ENCODE measurements around the gene MTHFD1L.

MTHFD1L gene

DNA sequence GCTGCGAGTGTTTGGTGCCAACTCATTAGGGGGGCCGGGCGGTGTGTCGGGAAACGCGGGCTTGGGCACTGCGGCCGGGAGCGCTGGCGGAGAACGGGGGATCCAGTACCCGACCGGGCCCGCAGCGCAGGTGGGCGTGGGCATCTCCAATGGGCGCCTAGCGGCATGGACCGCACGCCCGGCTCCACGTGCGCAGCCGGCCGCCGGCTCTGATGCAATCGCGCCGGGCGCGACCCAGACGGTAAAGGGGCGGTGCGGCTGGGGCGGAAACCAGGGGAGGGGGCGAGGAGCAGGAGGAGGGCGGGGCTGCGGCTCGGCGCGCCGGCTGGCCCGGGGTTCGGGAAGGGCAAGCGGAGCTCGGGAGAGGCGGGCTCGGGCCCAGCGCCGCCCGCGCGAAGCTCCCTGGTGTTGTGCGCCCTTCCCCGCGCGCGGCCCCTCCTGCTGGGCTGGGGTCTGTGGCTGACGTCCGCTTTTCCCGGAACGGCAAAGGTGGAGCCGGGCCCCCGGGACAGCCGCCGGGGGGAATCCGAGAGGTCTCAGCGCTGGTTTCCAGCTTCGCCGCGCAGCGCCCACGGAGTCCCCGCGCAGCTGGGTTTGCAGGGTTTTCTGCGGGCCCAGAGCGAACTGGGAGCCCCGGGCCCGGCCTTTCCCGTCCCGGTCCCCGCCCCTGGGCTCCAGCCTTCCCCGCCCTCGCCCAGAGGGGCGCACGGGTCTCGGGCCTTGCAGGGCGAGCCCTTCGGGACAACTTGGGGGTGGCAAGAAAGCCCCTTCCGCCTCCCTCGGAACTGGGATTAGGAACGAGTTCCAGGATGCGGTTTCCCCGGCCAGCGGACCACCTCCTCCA is 867 bp downstream of the MTHFD1L start:
- DNase-seq = peak; percentile 64 to 79

- DNase-seq = no peak
Measured at GRCh38 chr6:150866991-150867501, 1.5 kb downstream of the MTHFD1L start.

DNA sequence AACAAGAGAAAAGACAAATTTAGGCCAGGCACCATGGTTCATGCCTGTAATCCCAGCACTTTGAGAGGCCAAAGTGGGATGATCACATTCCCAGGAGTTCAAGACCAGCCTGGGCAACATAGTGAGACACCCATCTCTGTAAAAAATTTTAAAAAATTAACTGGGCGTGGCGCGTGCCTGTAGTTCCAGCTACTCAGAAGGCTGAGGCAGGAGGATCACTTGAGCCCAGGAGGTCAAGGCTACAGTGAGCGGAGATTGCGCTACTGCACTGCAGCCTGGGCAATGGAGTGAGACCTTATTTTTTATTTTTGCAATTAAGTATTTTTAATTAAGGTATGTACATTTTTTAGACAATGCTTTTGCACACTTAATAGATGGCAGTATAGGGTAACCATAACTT is 3.3 kb downstream of the MTHFD1L start:
- no peak for DNase-seq

DNA sequence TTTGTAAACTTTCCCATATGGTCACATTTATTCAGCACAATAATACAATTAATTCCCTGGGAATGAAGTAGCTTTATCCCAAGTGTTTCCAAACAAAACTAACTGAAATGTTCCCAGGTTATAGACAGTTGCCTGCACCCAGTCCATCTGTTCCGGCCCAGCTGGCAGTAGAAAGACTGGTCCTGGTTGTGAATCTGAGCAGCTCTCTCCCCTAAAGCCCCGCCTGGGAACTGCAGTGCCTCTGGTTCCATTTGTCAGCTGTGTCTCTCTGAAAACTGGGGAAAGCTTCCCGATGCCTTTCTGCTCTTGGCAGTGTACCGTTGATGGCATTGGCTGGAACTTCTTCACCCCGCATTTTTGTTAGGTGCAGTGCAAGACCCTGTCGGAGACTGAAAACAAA is 8.7 kb downstream of the MTHFD1L start:
- no peak for DNase-seq

- no peak for DNase-seq
Measured at GRCh38 chr6:150875841-150876240, 10.3 kb downstream of the MTHFD1L start.

GRCh38 chr6:150876598-150876997 is 11.1 kb downstream of the MTHFD1L start:
- DNase-seq = no peak

DNA sequence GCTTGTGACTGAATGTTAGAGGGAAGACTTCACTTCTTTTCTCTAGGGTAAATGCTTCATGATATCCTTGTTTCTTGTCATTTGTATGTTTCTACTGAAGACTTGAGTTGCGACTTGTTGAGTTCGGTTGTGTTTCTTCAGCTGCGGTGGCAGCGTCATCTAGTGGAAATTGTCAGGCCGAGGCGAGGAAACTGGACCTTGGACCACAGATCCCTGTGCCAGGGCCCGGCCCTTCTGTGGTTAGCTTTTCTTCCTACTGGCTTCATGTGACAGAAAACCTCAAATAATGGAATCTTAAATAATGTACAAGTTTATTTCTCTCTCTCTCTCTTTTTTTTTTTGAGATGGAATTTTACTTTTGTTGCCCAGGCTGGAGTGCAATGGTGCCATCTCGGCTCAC is 12.4 kb downstream of the MTHFD1L start:
- DNase-seq = no peak

DNA sequence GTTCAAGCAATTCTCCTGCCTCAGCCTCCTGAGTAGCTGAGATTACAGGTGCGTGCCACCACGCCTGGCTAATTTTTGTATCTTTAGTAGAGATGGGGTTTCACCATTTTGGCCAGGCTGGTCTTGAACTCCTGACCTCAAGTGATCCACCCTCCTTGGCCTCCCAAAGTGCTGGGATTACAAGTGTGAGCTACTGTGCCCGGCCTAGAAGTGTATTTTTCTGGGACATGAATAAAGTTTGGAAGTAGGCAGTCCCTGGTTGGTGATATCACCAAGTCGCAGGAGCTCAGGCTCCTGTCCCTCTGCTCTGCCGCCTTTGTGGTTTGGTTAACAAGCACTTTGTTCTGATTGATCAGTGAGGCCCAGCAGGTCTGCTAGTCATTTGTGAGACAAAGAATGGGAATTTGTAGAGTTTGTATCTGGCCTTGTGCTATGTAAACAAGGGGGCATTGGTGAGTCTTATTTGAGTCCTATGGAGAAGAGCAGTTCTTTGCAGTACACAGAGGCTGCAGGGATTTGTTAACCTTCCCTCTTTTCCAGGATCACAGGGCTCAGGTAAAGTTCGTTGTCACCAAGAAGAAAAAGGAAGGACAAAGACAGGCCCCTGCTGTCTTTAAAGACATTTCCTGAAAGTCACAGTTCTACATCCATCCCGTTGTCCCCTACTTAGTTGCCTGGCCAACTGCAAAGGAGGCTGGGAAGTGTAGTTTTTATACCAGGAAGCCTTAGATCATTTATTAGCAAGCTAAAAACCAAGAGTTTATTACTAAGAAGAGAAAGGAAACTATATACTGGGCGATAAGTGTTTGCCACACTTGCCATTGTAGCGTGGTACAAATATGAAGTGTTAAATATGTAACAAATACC is 13.1 kb downstream of the MTHFD1L start:
- DNase-seq = no peak

GRCh38 chr6:150880336-150880735 is 14.8 kb downstream of the MTHFD1L start:
- no peak for DNase-seq

GRCh38 chr6:150881911-150882481 is 16.5 kb downstream of the MTHFD1L start:
- DNase-seq = no peak

DNA sequence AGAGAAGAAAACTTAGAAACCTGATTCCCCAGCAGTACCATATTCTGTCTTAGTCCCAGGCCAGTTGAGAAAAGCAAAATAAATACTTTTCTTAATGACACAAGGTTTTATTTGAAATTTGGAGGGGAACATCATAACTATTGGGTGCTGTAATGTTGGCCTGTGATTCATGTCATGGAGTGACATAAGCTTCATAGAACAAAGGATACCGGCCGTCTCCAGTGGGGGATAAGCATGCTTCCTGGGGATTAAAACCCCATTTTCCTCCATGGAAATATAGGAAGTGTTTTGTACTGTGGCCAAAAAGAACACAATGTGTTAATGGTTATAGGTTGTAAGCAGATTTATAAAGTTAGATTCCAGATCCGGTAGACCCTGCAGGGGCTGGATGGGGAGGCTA is 18.0 kb downstream of the MTHFD1L start:
- no peak for DNase-seq

DNA sequence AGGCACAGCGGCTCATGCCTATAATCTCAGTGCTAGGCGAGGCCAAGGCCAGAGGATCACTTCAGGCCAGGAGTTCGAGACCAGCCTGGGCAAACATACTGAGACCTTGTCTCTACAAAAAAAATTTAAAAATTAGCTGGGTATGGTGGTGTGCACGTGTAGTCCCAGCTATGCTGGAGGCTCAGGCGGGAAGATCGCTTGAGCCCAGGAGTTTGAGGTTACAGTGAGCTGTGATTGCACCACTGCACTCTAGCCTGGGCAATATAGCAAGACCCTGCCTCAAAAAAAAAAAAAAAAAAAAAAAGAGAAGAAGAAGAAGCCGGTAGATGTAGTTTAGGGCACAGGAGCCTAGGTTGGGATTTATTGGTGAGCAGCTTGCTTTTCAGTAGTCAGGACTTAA is 20.7 kb downstream of the MTHFD1L start:
- DNase-seq = no peak

DNA sequence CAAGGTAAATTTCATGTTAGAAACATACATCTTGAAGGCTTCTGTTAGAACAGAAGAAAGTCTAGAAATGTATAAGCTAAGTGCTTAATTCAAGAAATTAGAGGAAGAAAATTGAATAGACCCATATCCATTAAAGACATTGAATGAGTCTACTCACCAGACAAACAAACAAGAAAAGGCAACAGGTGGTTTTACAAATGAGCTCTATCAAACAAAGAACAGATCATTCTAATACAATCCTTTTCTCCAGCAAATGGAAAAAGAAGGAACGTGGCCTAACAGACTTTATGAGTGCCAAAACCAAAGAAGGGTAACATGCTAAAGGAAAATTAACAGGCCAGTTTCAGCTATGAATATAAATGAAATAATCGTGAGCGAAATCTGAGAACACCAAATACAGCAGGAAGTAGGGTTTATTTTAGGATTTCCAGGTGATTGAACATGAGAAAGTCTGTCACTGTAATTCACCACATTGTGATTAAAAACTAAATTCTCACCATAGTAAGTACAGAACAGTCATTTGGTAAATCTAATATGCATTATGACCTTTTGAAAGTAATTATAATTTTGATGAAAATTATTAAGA is 22.6 kb downstream of the MTHFD1L start:
- no peak for DNase-seq

DNA sequence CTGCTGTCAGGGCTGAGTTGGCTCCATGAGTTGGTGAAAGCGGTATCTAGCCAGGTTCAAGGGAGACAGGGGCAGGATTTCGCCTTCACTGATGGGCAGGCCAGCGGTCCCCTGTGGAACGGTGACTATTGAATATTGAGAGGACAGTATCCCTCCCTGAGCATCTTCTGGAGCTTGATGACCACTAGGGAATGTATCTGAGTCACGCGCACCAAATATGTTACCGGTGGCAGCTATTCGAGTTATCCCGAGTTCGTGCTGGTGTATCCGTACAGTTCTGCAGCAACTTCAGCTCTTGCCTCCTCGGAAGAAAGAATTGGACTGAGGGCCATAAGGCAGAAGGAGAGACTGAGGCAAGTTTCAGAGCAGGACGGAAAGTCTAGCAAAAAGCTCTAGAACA is 24.8 kb downstream of the MTHFD1L start:
- DNase-seq = no peak

GRCh38 chr6:150891888-150892485 is 26.5 kb downstream of the MTHFD1L start:
- DNase-seq = peak in 1 of 2 experiments; percentile 47

- no peak for DNase-seq
Measured at GRCh38 chr6:150894191-150894744, 28.8 kb downstream of the MTHFD1L start.

GRCh38 chr6:150894935-150895552 is 29.5 kb downstream of the MTHFD1L start:
- DNase-seq = no peak

GRCh38 chr6:150895928-150896632 is 30.6 kb downstream of the MTHFD1L start:
- no peak for DNase-seq

DNA sequence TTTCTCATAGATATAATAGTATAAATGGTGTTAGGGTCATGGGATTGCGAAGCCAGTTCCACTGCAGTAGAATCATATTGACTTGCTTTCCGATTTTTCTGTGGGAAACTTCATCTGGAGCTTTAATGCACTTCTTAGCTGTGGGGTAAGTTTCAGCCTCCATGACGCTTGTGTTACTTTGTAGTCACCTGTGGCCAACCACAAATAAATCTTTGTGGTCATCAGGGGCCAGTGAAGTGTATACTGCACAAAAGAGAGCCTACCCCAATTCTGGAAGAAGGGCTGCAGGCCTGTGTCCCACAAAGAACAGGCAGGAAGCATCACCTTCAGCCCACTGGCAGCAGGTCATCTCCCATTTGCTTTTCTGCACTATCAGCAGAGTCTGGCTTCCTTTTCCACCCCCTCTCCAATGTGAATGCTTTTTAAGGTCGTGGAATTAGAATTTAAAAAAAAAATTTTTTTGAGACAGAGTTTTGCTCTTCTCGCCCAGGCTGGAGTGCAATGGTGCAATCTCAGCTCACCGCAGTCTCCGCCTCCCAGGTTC is 32.0 kb downstream of the MTHFD1L start:
- DNase-seq = no peak

DNA sequence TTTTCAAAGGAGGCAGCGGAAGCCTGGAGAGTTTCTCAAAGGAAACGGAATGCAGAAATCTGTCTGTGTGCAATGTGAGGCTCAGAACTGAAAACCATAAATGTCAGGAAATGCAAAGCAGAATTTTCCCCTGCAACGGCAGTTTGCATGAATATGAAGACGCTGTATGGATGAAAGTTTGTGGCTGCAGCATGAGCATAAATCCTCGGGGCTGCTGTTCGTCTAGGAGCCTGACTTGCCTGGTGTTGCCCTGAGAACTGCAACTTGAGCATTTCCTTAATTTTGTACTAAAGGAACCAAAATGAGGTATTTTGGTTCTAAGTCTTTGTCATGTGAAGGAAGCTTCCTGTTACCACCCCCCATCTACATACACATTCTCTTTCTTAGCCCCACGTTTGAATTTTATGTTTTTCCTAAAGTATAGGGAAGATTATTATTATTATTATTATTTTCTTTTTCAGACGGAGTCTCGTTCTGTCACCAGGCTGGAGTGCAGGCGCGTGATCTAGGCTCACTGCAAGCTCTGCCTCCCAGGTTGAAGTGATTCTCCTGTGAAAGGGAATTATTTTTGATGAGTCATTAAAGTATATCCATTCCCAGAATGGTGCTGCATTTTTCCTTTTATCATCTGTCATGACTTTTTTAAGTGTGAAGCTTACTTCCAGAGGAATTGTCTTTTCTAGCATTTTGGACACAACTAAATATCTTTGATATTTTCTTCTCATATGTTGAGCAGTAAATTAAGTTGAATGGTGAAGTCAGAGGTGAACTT is 33.1 kb downstream of the MTHFD1L start:
- DNase-seq = no peak
